AG09309 (cell line): Measurements from ENCODE around the gene CUBN.
A peak's percentile ranks its signal among the peaks of the same experiment; 100 is the strongest.

Source experiments
- DNase-seq: peaks from one replicate; pipeline ENCODE4 v3.0.0-alpha.2; 2010; ENCODE audit warnings: low read depth
- H3K4me3 ChIP-seq: 2 replicates; pipeline ENCODE4 v1.5.1; 2011; ENCODE audit warnings: mild to moderate bottlenecking, low read depth, low read length, moderate library complexity; ENCODE audit not compliant: control insufficient read depth
- CTCF ChIP-seq: IDR thresholded peaks from 2 replicates; pipeline ENCODE4 v1.5.1; 2011; ENCODE audit warnings: mild to moderate bottlenecking, low read depth, low read length, inconsistent platforms; ENCODE audit not compliant: insufficient read depth, control insufficient read depth; ENCODE audit errors: missing control alignments

The CUBN gene

GRCh38 chr10:17046989-17047388 is 82.6 kb downstream of the CUBN start:
- TF ChIP-seq CTCF, result no peak
- DNase-seq, result peak; percentile 56
- H3K4me3 ChIP-seq, result no peak overlapping the region

GRCh38 chr10:17043586-17043985 is 86.0 kb downstream of the CUBN start:
- H3K4me3 ChIP-seq, result no peak overlapping the region
- no peak for DNase-seq
- no peak for TF ChIP-seq CTCF

- DNase-seq, result no peak
- no peak for TF ChIP-seq CTCF
- no peak overlapping the region for H3K4me3 ChIP-seq
These were observed 87.7 kb downstream of the CUBN start for GRCh38 chr10:17041626-17042520.

GRCh38 chr10:17038627-17039026 is 91.0 kb downstream of the CUBN start:
- TF ChIP-seq CTCF, result no peak
- DNase-seq, result peak; percentile 71
- H3K4me3 ChIP-seq, result no peak overlapping the region

- no peak overlapping the region for H3K4me3 ChIP-seq
- no peak for TF ChIP-seq CTCF
- no peak for DNase-seq
These were observed 91.7 kb downstream of the CUBN start for GRCh38 chr10:17037910-17038309.

GRCh38 chr10:17035446-17035845 is 94.2 kb downstream of the CUBN start:
- no peak for DNase-seq
- H3K4me3 ChIP-seq, result no peak overlapping the region
- no peak for TF ChIP-seq CTCF
